Endothelial cell of umbilical vein (primary cell): ENCODE data around the gene THSD7A.

Experiments
- EZH2 ChIP-seq: IDR thresholded peaks from 2 replicates; pipeline ENCODE4 v1.6.1; 2012; ENCODE audit warnings: borderline replicate concordance, low read depth, mild to moderate bottlenecking, moderate library complexity, low read length, inconsistent platforms; ENCODE audit not compliant: severe bottlenecking
- POLR2A ChIP-seq: IDR thresholded peaks from 2 replicates; pipeline ENCODE4 v1.6.1; 2012; ENCODE audit warnings: low read depth, mild to moderate bottlenecking, control low read depth, low read length
- POLR2AphosphoS5 ChIP-seq: IDR thresholded peaks from 2 replicates; pipeline ENCODE4 v1.6.1; 2012; ENCODE audit warnings: low read depth, mild to moderate bottlenecking, control low read depth, low read length, moderate library complexity; ENCODE audit not compliant: insufficient read depth

GRCh38 chr7:11327633-11328032, 504.4 kb downstream of the THSD7A start:
- no peak for TF ChIP-seq POLR2AphosphoS5
- no peak for TF ChIP-seq POLR2A
- TF ChIP-seq EZH2 = no peak
